Stimulated activated CD4-positive, alpha-beta T cell treated with anti-CD3 and anti-CD28 coated beads, Interleukin-2, amount 100 ng/mL, for 48 hours (primary cell): ENCODE measurements around the gene FBXL17.

Experiments
- DNase-seq, 2 donors: peaks; one replicate each; pipeline ENCODE4 v3.0.0-alpha.2; 2020

FBXL17 gene

DNA sequence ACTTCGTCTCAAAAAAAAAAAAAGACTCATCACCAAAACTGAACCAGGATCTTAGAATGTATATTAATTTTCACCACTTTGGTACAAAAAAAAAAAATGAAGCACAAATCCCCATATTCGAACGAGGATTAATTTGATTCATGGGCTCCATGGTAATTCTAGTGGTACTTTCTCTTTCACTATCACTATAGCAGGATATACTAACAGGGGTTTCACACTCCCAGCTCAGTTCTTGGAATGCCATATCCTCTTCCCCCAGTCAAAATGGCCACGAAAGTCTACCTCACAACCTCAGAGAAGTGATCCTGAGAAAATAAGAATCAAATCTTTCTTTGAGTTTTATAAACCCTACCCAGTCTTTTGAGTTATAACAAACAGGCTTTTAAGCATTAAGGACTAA lies 235.7 kb downstream of the FBXL17 start:
- DNase-seq: no peak

- DNase-seq: no peak
Measured at GRCh38 chr5:108145351-108145750, 236.5 kb downstream of the FBXL17 start.

DNA sequence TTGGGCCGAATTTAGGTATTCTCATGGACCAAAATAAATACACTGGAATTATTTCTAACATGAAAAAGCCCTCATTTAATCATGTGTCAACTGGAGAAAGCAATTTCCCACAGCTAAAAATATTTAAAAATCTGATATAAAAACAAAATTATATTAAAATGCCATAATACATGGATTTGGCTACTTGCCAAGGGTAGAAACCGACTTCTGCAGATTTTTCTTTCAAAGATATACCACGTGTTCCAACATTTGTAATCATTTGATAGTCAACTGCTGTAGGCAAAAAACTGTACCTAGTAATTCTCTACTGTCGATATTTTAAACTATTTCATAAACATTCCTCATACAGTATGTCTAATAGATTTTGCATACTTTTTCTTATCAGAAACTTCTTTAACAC lies 237.6 kb downstream of the FBXL17 start:
- no peak for DNase-seq

- DNase-seq: no peak
Measured at GRCh38 chr5:108143581-108143980, 238.3 kb downstream of the FBXL17 start.

DNA sequence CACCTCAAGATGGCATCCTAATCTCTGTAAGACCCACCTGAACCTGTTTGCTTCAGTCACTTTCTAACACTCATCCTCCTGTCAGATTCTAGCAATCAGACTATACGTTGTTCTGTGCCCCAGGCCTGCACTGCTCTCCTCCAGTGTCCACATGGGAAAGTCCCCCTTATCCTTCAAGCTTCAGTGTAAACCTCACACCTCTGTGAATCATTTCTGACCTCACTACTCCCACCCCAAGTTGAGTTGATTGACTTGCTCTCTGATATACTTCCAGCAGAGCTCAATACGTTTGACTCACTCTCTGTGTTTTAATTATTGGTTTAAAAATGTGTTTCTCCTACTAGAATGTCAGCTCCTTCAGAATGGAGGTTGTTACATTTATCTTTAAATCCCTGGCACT lies 240.2 kb downstream of the FBXL17 start:
- DNase-seq: no peak

DNA sequence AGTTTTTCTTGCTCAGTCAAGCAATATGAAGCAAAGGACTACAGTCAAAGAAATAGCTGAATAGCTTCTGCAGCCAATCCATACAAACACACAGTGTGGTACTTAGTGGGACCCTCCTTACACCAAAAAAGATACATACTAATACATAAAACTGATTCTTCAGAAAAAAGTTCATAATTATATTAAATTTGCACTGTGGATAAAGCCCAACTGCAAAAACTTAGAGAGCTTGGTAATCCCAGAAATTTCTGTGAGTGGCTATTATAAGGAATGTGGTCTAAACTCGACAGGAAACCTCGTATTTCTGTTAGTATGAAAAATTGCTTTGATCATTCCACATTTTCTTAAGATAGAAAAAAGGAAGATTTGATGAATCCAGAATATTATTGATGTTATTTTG lies 245.4 kb downstream of the FBXL17 start:
- no peak for DNase-seq

- no peak for DNase-seq
Measured at GRCh38 chr5:108129129-108129528, 252.8 kb downstream of the FBXL17 start.

GRCh38 chr5:108125771-108126511 lies 256.0 kb downstream of the FBXL17 start:
- DNase-seq: no peak

- DNase-seq: no peak
Measured at GRCh38 chr5:108124596-108124995, 257.3 kb downstream of the FBXL17 start.

DNA sequence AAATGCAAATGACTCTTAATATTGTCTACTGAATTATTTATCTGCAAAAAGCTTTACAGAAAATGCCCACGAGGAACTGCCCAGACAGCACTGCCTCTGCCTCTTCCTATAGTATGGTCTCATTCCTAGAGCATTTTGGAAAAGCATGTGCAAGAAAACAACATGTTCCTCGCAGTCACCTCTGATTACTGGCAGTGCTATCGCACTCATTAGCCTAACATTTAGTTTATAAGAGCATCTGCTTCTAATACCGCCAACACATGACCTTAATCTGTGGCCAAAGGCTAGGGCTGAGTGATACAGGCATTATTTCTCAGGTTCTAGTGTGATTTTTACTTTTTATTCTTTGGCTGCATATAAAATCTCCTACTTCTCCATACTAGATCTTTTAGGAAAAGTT lies 259.2 kb downstream of the FBXL17 start:
- no peak for DNase-seq

DNA sequence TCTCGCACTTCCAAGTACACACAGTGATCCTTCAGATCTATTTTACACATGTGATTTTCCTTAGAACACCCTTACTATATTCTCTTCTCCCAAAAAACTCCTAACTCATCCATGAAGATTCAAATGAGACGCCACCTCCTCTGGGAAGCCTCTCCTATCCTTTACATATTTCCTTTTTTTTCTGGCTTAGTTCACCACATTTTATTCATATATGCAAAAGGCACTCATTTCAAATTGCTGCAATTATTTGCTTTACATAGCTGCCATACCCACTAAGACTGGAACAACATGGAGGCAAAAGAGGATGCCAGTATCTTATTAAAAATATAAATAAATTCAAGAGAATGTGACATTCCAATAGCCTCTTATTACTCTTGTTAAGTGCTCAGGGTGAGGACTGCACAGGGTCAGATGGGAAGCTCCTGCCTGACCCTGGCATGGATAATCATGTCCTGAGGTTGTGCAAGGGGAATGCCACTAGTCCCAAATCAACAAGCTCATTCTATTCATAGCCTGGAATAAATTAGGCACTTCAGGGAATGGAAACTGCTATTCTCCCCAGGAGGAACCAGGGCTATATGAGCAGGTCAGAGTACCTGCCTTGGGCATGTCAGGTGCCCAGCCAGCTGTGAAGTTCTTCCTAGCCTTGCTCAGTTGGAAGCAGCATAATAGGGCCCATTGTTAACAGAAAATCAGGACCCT lies 262.9 kb downstream of the FBXL17 start:
- DNase-seq: no peak

GRCh38 chr5:108115673-108116072 lies 266.2 kb downstream of the FBXL17 start:
- no peak for DNase-seq

GRCh38 chr5:108113950-108114349 lies 267.9 kb downstream of the FBXL17 start:
- no peak for DNase-seq

DNA sequence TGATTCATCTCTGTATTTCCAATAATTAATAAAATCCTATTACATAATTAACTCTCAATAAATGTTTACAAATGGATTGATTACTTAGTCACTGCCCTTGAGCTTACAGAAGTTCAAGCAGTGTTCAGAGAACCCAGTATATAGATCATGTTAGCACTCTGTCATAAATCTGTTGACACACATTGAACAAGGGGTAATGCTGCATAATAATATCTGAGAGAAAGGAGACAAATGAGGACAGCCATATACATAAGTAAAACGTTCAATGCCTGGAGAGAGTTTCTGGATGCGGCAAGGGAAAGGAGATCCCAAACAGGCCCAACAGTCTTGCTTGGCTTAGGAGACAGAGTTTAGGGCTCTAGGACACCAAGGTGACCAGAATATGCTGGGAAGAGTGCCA lies 270.2 kb downstream of the FBXL17 start:
- no peak for DNase-seq

GRCh38 chr5:108109059-108109458 lies 272.8 kb downstream of the FBXL17 start:
- no peak for DNase-seq

DNA sequence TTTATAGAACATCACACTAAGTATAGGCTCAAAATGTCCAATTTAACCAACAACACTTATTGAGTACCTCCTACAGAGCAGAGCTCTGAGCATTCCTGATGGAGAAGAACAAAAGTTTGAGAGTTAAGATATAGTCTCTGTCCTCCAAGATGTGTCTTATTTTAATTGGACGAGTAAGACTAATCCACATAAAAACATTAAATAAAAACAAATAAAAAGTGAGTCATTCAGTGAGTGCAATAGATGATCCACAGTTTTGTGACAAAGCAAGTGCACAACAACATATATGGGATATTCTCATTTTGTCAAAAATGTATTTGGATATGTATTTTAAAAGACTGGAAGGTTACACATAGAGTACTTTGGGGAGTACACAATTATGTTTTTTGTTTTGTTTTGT lies 277.4 kb downstream of the FBXL17 start:
- no peak for DNase-seq

GRCh38 chr5:108102463-108102862 lies 279.4 kb downstream of the FBXL17 start:
- no peak for DNase-seq

- no peak for DNase-seq
Measured at GRCh38 chr5:108101821-108102220, 280.1 kb downstream of the FBXL17 start.

DNA sequence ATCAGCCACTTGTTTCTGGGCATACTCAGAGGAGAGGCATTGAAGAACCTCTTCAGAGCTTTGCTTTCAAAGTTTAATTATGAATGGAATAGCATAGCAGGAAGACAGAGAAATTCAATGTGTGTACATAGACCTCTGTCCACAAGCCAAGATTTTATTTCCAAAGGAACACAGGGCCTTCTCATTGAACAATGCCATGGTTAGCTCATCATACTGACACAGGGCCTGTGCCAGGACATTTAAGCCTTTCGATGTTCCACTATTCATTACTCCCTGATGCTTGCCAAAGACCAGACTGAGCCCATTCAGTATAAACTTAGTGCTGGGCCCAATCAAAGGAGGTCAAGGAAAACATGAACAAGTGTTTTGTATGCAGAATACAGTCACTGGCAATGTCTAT lies 280.8 kb downstream of the FBXL17 start:
- DNase-seq: no peak

- DNase-seq: no peak
Measured at GRCh38 chr5:108094800-108095199, 287.1 kb downstream of the FBXL17 start.

DNA sequence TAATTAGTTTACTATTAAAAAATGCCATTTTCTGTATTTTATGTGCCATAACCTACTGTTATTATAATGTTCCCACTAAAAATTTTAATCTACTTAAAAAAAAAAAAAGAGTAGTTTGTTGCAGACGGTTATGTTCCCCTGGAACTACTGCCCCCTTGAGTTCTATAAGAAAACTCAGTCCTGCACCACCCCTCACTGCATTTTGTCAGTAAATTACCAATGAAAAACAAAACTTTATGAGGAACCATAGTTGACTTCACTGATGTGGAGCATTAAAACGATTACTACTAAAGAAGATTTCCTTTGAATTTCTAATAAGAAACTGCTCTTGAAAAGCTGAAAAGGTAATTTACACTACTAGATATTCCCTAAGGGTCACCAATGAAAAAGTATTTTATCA lies 288.7 kb downstream of the FBXL17 start:
- DNase-seq: no peak

DNA sequence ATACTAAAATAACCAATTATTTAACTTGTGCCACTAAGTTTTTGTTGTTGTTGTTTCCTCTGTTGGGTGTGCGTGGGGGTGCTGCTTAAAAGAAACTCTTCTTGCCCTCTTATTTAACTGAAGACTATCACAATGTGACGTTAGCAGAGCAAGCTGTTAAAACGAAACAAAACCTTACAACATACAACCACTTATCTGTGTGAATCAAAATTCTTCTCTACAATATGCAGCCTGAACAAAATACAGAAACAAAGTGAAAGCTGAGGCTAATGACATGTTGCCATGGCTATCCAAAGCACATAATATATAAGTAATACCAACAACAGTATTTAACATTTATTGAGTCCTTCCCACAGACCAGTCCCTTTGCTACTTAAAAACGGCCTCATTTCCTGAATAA lies 291.0 kb downstream of the FBXL17 start:
- DNase-seq: no peak

DNA sequence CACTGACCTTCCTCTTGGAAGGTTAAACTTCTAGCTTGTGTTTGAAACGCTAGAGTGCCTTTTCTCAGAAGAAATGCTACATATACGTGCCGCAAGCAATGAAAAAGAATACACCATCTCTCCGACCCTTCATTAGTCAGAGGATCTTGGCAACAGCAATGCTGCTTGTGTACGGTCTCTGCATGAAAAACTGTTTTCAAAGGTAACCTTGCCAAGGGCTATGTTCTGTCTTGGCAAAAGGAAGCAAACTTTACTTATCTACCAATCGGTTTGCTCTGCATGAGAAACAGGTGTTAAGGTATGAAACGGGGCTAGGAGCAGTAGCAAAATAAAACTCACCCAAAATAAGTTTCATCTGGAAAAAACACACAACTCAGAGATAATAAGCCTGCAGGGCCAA lies 297.8 kb downstream of the FBXL17 start:
- no peak for DNase-seq

- DNase-seq: no peak
Measured at GRCh38 chr5:108083232-108083631, 298.7 kb downstream of the FBXL17 start.

- no peak for DNase-seq
Measured at GRCh38 chr5:108081707-108082106, 300.2 kb downstream of the FBXL17 start.
